ENCODE measurements around the gene SOX3. TPM values are rescaled to one million over a fixed set of nuclear protein-coding genes. Genes with fewer than 3 reads are reported as not detected.

The SOX3 gene
- total RNA-seq, 1 experiment from 2014 or later: not detected

DNA sequence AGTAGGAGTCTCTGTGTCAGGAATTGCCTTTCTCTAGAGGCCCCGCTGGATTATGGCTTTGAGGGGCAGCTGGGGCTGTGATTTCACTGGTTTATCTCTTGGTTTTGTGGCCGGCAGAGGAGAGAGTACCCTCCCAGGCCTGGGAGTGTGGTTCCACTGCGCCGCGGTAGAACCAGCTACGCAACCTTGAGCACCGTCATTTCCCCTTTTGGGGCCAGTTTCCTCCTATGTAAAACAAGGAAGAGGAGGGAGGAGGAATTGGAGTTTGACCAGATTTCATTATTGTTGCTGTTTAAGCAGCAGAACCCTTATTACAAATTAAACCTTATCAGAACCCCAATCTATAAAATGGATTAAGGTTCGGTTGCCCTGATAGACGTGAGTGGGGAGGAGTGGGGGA is 4.4 kb downstream of the SOX3 start:
- H3K27me3 ChIP-seq (ENCODE audit: insufficient read depth, low read length): no peaks in the 10 kb centered on the region
- intact Hi-C loops (cut with micrococcal nuclease): no loop called here
- RAD21 ChIA-PET (ENCODE audit: low non-redundant PET in 1 of 2, low total read pairs in 2 of 2, uncharacterized antibody in 2 of 2, unreplicated experiment in 2 of 2): no interaction called here
- no peak for DNase-seq (ENCODE audit: low read depth, low spot score)
- ATAC-seq: no peak
- CTCF ChIA-PET: no interaction called here
- H3K9me3 ChIP-seq (ENCODE audit: control insufficient read depth in 1 of 2, insufficient read depth in 1 of 2, low read depth in 1 of 2, low read length in 2 of 2): no peaks in the 10 kb centered on the region
- BruUV-seq (replicated peaks): no TSS peak
- H3K9me2 ChIP-seq (ENCODE audit: insufficient read depth): no peaks in the 10 kb centered on the region
- no peaks in the 10 kb centered on the region for H3K4me1 ChIP-seq (ENCODE audit: control insufficient read depth in 1 of 2, insufficient read depth in 2 of 2, low read length in 2 of 2)
- no peaks in the 10 kb centered on the region for H3K36me3 ChIP-seq (ENCODE audit: control insufficient read depth in 1 of 2, insufficient read depth in 2 of 2, low read length in 2 of 2)
- H3K79me2 ChIP-seq (ENCODE audit: insufficient read depth, low read length): no peaks in the 10 kb centered on the region
- no peak overlapping the region for H2AFZ ChIP-seq (ENCODE audit: low read depth, low read length, poor library complexity, severe bottlenecking)
- TF ChIP-seq, protein P1, sequence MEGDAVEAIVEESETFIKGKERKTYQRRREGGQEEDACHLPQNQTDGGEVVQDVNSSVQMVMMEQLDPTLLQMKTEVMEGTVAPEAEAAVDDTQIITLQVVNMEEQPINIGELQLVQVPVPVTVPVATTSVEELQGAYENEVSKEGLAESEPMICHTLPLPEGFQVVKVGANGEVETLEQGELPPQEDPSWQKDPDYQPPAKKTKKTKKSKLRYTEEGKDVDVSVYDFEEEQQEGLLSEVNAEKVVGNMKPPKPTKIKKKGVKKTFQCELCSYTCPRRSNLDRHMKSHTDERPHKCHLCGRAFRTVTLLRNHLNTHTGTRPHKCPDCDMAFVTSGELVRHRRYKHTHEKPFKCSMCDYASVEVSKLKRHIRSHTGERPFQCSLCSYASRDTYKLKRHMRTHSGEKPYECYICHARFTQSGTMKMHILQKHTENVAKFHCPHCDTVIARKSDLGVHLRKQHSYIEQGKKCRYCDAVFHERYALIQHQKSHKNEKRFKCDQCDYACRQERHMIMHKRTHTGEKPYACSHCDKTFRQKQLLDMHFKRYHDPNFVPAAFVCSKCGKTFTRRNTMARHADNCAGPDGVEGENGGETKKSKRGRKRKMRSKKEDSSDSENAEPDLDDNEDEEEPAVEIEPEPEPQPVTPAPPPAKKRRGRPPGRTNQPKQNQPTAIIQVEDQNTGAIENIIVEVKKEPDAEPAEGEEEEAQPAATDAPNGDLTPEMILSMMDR (IDR thresholded peaks at IDR 0.05 in 2 of 3, conservative IDR thresholded peaks at IDR 0.05 in 1 of 3; ENCODE audit: borderline replicate concordance in 1 of 3, insufficient read depth in 1 of 3, low read depth in 2 of 3, low read length in 2 of 3): no peak
- no peak for TF ChIP-seq YY1 (IDR thresholded peaks at IDR 0.05; ENCODE audit: extremely low read depth, insufficient replicate concordance, low read depth, low read length)
- no peak for TF ChIP-seq ZNF274 (IDR thresholded peaks at IDR 0.05; ENCODE audit: low read depth, low read length)
- no peak for TF ChIP-seq EZH2phosphoT487 (IDR thresholded peaks at IDR 0.05; ENCODE audit: borderline replicate concordance)
- TF ChIP-seq ZFX (IDR thresholded peaks at IDR 0.05): no peak
- no peak for TF ChIP-seq EZH2 (IDR thresholded peaks at IDR 0.05)
- TF ChIP-seq, protein P2, sequence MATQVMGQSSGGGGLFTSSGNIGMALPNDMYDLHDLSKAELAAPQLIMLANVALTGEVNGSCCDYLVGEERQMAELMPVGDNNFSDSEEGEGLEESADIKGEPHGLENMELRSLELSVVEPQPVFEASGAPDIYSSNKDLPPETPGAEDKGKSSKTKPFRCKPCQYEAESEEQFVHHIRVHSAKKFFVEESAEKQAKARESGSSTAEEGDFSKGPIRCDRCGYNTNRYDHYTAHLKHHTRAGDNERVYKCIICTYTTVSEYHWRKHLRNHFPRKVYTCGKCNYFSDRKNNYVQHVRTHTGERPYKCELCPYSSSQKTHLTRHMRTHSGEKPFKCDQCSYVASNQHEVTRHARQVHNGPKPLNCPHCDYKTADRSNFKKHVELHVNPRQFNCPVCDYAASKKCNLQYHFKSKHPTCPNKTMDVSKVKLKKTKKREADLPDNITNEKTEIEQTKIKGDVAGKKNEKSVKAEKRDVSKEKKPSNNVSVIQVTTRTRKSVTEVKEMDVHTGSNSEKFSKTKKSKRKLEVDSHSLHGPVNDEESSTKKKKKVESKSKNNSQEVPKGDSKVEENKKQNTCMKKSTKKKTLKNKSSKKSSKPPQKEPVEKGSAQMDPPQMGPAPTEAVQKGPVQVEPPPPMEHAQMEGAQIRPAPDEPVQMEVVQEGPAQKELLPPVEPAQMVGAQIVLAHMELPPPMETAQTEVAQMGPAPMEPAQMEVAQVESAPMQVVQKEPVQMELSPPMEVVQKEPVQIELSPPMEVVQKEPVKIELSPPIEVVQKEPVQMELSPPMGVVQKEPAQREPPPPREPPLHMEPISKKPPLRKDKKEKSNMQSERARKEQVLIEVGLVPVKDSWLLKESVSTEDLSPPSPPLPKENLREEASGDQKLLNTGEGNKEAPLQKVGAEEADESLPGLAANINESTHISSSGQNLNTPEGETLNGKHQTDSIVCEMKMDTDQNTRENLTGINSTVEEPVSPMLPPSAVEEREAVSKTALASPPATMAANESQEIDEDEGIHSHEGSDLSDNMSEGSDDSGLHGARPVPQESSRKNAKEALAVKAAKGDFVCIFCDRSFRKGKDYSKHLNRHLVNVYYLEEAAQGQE (IDR thresholded peaks at IDR 0.05; ENCODE audit: low read depth): no peak
- TF ChIP-seq POLR2AphosphoS5 (IDR thresholded peaks at IDR 0.05; ENCODE audit: low read depth, low read length): no peak
- TF ChIP-seq RAD21 (IDR thresholded peaks at IDR 0.05; ENCODE audit: low read depth): no peak
- TF ChIP-seq JUND (IDR thresholded peaks at IDR 0.05): no peak
- no peak for TF ChIP-seq ELF1 (IDR thresholded peaks at IDR 0.05; ENCODE audit: borderline replicate concordance, low read depth)
- no peak for TF ChIP-seq SRF (IDR thresholded peaks at IDR 0.05; ENCODE audit: low read depth)
- TF ChIP-seq, protein P3, sequence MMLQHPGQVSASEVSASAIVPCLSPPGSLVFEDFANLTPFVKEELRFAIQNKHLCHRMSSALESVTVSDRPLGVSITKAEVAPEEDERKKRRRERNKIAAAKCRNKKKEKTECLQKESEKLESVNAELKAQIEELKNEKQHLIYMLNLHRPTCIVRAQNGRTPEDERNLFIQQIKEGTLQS (IDR thresholded peaks at IDR 0.05): no peak
- TF ChIP-seq, protein P4, sequence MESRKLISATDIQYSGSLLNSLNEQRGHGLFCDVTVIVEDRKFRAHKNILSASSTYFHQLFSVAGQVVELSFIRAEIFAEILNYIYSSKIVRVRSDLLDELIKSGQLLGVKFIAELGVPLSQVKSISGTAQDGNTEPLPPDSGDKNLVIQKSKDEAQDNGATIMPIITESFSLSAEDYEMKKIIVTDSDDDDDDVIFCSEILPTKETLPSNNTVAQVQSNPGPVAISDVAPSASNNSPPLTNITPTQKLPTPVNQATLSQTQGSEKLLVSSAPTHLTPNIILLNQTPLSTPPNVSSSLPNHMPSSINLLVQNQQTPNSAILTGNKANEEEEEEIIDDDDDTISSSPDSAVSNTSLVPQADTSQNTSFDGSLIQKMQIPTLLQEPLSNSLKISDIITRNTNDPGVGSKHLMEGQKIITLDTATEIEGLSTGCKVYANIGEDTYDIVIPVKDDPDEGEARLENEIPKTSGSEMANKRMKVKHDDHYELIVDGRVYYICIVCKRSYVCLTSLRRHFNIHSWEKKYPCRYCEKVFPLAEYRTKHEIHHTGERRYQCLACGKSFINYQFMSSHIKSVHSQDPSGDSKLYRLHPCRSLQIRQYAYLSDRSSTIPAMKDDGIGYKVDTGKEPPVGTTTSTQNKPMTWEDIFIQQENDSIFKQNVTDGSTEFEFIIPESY (IDR thresholded peaks at IDR 0.05; ENCODE audit: extremely low read depth, insufficient replicate concordance, low read length): no peak
- TF ChIP-seq CBX3 (IDR thresholded peaks at IDR 0.05; ENCODE audit: low read depth): no peak
- no peak for TF ChIP-seq TCF7L2 (IDR thresholded peaks at IDR 0.05; ENCODE audit: borderline replicate concordance, extremely low read depth, insufficient read depth, insufficient read length)
- H3K4me3 ChIP-seq (replicated peaks in 1 of 2; ENCODE audit: low read depth in 1 of 2, low read length in 2 of 2): no peak overlapping the region
- H4K20me1 ChIP-seq (ENCODE audit: insufficient read depth): no peaks in the 10 kb centered on the region
- H3K4me2 ChIP-seq (ENCODE audit: low read length): no peak overlapping the region
- H3K9ac ChIP-seq (ENCODE audit: low read length): no peak overlapping the region
- H3K27ac ChIP-seq (ENCODE audit: low read depth, low read length): no peak overlapping the region
- POLR2A ChIA-PET: no interaction called here
